Measurements from ENCODE around the gene SMG1.

Gene SMG1

DNA sequence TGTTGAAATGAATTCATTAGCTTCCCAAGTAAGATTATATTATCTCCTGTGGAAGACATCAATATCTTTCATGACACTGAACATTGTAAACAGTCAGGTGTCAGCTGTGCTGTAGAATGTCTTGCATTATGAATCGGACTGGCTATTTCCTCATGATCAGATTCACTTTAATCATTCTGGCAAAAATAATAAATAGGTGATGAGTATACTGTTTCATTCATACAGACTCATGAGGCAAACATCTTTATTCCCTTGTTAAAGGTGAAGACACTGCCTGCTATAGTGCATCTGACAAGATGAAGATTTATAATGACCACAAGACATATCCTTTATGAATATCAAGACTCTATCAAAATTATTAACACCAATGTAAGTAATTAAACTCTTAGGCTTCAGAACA lies 73.6 kb downstream of the SMG1 start:
- no peak for DNase-seq (ENCODE audit: low read depth in 2 of 2)

GRCh38 chr16:18846416-18846815 lies 79.8 kb downstream of the SMG1 start:
- DNase-seq (ENCODE audit: low read depth in 2 of 2): no peak

- DNase-seq (ENCODE audit: low read depth in 2 of 2): no peak
Observed at GRCh38 chr16:18842565-18842964, 83.6 kb downstream of the SMG1 start.

DNA sequence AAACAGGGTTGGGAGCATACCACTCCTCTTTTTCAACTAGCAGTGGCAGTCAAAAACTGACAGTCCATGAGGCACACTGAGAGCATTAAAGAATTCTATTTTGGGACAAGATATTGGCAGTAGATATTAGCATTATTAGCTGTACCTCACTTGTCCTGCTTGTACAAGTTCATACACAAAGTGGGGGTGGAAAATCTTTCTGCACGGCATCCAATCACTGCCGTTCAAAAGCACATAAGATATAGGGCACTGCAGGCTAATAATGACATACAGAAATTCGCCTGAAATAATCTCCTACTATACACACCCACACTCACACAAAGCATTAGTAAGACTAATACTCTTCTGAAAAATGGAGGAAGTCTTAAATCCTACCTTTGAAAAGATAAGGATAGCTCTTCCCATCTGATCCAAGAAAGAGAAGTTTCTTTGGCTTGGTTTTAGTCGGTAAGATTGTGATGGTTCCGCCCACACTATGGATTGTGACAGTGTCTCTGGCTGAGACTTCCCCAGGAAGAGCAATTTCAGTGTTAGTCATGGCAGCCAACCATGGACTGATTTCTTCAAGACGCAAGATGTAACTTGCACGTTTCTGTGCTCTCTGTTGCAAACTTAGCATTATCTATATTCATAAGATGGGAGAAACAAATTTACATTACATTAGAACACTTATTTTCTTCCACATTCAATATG lies 84.2 kb downstream of the SMG1 start:
- no peak for DNase-seq (ENCODE audit: low read depth in 2 of 2)

DNA sequence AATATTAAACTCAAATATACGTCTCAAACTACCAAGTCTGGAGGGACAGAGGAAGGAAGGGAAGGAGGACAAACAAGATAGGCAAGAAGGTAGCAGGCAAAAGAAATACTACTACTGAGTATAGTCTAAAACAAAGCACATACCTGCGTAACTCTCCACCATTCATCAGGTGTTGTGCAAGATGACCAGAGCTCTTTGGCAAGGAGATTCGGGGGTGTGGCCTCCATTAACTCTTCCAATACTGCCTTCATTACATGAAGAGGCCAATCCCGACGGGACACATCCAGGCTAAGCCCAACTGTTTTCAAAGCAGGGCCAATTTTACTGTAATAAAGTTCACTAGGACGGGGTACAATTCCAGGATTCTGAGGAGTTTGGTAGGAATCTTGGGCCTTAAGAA lies 86.7 kb downstream of the SMG1 start:
- no peak for DNase-seq (ENCODE audit: low read depth in 2 of 2)

DNA sequence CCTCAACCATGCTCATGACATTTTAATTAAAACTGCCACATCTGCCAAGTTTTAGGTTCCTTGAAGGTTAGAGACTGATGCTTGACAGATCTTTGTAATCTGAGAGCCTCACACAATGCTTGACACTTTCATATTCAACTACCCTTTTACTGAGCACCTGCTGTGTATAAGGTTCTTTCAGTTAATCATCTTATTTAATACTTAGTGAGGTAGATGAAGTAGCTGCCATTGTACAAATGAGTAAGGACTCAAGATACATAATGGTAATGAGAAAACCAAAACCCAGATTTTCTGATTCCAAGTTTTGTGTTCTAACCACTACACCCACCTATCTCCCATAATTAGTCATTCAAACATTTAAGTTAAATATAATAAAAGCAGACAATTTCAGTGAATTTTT lies 89.5 kb downstream of the SMG1 start:
- no peak for DNase-seq (ENCODE audit: low read depth in 2 of 2)

DNA sequence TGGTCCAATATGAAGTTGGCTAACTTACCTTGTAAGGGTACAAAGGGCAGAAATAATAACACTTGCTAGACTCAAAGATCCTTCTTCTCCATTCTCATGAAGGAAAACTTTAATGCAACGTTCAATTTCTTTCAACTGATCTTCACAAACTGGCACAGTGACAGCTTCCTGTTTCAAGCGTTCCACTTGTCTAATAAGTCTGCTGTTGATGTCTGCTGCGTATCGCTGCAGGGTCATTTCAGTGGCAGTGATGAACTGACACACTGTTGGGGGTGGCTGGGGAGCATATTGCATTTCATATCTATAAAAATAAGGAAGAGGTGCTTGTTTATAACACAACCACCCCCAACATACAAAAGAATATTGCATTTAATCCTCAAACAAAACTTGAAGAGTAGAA lies 91.3 kb downstream of the SMG1 start:
- no peak for DNase-seq (ENCODE audit: low read depth in 2 of 2)

- DNase-seq (ENCODE audit: low read depth in 2 of 2): no peak
Observed at GRCh38 chr16:18833707-18834505, 92.3 kb downstream of the SMG1 start.

DNA sequence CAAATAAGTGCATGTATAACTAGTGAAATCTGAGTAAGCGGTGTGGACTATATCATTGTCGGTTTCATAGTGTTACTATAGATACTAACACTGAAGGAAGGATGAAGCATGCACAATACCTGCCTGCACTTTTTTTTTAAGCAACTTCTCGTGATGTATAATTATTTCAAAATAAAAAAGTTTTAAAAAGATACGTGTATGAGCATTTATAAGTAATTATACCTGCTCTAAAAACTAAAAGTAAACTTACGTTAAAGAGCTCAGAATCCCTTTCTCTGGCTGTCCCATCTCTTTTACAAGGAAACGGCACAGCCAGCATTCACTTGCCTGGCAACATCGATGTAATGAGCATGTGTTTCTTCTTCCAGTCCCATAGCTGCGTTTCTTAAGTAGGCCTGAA lies 93.6 kb downstream of the SMG1 start:
- no peak for DNase-seq (ENCODE audit: low read depth in 2 of 2)

DNA sequence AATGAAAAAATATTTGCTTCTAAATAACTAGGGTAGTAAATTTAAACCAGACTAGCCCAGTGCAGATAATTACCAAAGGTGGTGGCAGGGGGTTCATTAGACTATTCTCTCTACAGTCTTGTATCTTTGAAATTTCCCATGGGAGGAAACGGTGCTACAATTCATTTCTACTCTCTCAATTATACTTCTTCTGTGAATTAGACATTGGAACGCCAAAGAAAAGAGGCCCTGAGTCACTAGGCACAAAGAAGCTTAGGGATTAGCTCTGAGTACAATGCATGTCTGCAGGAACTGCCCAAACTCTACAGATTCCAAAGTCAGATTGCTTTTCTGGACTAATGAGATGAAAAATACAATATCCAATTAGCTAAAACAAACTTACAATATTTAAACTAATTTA lies 94.2 kb downstream of the SMG1 start:
- no peak for DNase-seq (ENCODE audit: low read depth in 2 of 2)

DNA sequence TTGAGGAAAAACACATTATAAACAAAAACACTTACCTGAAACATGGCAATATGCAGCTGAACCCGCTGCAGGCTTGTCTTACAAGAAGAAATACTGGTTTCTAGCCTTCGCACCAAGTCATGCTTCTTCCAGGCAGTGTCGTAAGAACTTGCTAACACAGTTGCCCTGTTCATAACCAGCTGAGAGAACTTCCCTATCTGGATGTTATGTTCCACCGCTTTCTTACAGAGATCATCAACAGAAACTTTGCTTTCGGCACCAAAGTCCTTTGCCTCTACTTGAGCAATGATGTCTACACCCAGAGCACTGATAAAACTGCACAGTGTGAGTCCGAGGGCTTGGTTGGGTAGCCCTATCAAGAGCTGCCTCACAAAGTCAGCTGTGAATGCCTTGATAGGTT lies 97.0 kb downstream of the SMG1 start:
- DNase-seq (ENCODE audit: low read depth in 2 of 2): no peak

DNA sequence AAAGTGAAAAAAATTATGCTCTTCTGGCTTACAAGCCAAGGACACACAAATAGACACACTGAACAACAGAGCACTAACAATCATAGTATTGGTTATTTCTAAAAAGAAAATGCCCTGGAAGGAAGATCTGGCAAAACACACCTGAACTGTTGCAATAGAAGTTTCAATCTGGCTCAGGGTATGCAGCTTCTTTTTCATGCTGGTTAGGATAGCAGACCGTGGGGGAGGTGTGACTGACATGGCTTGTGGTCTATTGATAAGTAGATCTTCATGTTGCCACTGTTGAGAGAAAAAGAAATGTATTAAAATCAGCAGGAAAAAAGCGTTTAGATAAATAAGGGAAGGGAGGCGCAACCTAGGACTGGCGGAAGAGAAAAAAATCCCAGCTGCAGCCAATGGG lies 98.3 kb downstream of the SMG1 start:
- no peak for DNase-seq (ENCODE audit: low read depth in 2 of 2)

GRCh38 chr16:18816286-18816685 lies 109.9 kb downstream of the SMG1 start:
- DNase-seq (ENCODE audit: low read depth in 2 of 2): no peak

DNA sequence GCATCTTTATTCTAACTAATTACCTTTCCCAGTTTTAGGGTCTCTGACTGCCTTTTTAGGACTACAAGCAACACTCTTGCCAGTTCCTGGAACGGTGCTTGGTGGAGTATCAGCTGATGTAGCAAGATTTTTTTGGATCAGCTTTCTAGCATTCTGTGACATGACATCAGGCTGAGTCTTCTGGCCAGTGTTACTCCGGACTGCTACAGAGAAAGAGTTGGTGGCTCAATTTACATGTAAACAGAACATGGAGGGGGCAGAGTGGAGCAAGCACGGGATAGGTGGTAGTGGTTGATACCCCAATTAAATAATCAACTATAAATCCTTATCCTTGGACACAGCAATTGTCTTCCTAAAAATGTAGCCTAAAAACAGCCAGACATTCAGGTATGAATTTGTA lies 114.3 kb downstream of the SMG1 start:
- no peak for DNase-seq (ENCODE audit: low read depth in 2 of 2)

GRCh38 chr16:18809165-18809564 lies 117.0 kb downstream of the SMG1 start:
- DNase-seq (ENCODE audit: low read depth in 2 of 2): no peak

DNA sequence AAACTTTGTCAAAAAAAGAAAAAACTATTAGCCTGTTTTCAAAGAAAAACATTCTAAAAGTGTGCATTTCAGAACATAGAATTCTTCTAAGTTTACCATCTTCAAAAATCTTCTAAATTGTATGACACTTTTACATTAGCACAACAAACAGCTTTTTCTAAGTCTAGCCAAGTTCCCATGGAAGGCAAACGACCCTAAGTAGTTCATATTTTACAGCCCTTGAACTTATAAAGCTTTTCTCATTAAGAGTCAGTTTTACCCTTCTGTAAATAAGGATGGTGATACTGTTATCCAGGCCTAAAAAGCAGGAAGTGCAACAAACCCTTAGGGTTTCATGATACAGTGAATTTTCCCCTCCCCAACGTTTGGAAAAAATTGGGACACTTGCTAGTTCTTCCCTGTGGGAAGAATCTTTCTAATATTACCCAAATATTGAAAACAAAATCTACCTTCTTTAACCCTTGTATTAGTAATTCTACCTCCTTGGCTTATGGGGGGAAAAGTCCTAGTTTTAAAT lies 120.9 kb downstream of the SMG1 start:
- no peak for DNase-seq (ENCODE audit: low read depth in 2 of 2)

- DNase-seq (ENCODE audit: low read depth in 2 of 2): no peak
Observed at GRCh38 chr16:18804540-18804939, 121.7 kb downstream of the SMG1 start.

GRCh38 chr16:18803569-18804462 lies 122.4 kb downstream of the SMG1 start:
- no peak for DNase-seq (ENCODE audit: low read depth in 2 of 2)

DNA sequence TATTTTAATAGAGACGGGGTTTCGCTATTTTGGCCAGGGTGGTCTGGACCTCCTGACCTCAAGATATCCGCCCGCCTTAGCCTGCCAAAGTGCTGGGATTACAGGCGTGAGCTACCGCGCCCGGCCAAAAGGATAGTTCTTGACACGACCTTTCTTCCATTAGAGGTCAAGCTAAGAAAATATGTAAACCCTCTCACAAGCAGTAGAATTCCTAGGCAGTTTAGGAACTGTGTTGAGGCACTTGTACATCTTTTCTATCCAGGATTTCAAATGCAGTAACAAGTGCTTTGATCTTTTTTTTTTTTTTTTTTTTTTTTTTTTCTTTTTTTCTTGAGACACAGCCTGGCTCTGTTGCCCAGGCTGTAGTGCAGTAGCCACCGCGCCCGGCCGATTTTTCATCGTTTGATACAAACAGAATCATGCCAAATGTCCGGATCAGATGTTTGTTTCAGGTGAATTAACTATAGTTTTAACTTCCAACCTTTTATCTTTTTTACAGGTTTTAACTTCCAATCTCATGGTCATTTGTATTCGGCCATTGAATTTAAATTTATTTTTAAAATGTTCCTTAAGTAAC lies 123.4 kb downstream of the SMG1 start:
- DNase-seq (ENCODE audit: low read depth in 2 of 2): no peak

GRCh38 chr16:18801145-18801972 lies 124.8 kb downstream of the SMG1 start, which contains the start of gene ARL6IP1:
Gene ARL6IP1 (minus strand): TSS chr16:18801549. CDS start chr16:18801466, 83 bp downstream.
- DNase-seq (ENCODE audit: low read depth in 2 of 2): peak; percentile 97 to 98

DNA sequence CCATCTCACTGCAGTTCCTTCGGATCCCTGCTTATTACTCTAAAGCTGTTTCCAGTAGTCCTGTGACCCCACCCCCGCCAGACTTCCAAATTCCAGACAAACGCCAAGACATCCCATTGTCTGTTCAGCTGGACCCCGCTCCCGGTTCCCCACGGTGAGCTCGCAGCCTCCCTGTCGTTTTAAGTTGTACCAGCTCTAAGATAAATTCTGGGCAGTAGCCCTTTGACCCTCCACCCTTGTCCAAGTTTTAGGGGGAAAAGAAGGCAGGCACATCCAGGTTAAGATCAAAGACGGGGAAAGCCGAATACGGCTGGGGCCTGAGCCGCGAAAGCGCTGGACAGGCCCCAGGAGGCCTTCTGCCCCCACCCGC lies 125.4 kb downstream of the SMG1 start:
- no peak for DNase-seq (ENCODE audit: low read depth in 2 of 2)

All from stimulated activated CD4-positive, alpha-beta T cell treated with anti-CD3 and anti-CD28 coated beads, Interleukin-4, amount 100 ng/mL, for 48 hours (primary cell).